ENCODE measurements around the gene C1orf21. TPM values are rescaled to one million over a fixed set of nuclear protein-coding genes. Genes with fewer than 3 reads are reported as not detected.
A peak's percentile ranks its signal among the peaks of the same experiment; 100 is the strongest.

The C1orf21 gene
- total RNA-seq, 1 experiment from 2014 or later: 28.5 TPM

DNA sequence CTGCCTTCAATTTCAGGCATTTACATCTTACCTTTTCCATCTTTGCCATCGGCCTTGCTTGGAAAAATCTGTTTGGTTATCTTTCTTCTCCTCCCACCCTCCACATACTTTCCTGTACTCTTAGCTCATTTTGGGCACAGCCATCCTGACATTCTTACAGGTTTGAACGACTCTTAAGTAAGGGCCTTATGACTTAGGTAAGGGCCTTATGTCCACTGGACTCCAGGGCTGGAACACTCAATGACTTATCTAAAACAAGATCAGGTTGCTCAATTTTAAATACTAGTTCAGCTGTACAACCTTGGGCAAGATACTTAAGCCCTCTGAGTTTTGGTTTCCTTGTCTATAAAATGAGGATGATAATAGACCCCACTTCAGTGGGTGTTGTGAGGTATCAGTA, 40.9 kb downstream of the C1orf21 start:
- ATAC-seq: no peak
- no peak overlapping the region for H3K4me3 Mint-ChIP-seq
- H3K27ac Mint-ChIP-seq: 0 out of 2 replicates have a peak overlapping the region, but pooled peaks have one; percentile 9
- H3K9me3 Mint-ChIP-seq: peaks cover 11% of the 10 kb centered on the region
- peaks cover 10% of the 10 kb centered on the region for H3K36me3 Mint-ChIP-seq
- H3K4me1 Mint-ChIP-seq: peaks cover 27% of the 10 kb centered on the region
- POLR2A ChIA-PET: interaction anchor here (0.7 to 1.0 kb wide), 2 partner anchors 39 to 41 kb away, joined by 3 read pairs; partner anchors contain the start of gene C1orf21
- CTCF ChIA-PET: interaction anchor here (1.1 to 1.5 kb wide), 3 partner anchors 9 to 236 kb away, joined by 4 to 12 read pairs (median 5); no protein-coding TSS in a partner anchor
- TF ChIP-seq CREB1 (CRISPR knock-in tag; IDR thresholded peaks at IDR 0.05) (no peak), NR2C2 (CRISPR knock-in tag; IDR thresholded peaks at IDR 0.05) (no peak), MYBL2 (CRISPR knock-in tag; IDR thresholded peaks at IDR 0.05) (no peak), CBFB (CRISPR knock-in tag; IDR thresholded peaks at IDR 0.05; ENCODE audit: low read depth) (no peak), ZNF317 (CRISPR knock-in tag; IDR thresholded peaks at IDR 0.05; ENCODE audit: borderline replicate concordance, low read depth) (no peak), TCF7 (CRISPR knock-in tag; IDR thresholded peaks at IDR 0.05; ENCODE audit: low read depth) (no peak), NR1H2 (CRISPR knock-in tag; IDR thresholded peaks at IDR 0.05) (no peak), GRHL2 (CRISPR knock-in tag; IDR thresholded peaks at IDR 0.05; ENCODE audit: insufficient replicate concordance, severe bottlenecking) (no peak), ATF1 (CRISPR knock-in tag; IDR thresholded peaks at IDR 0.05) (no peak), FOXJ3 (CRISPR knock-in tag; IDR thresholded peaks at IDR 0.05; ENCODE audit: borderline replicate concordance) (no peak), NR3C1 (CRISPR knock-in tag; conservative IDR thresholded peaks at IDR 0.05; ENCODE audit: low read depth) (no peak), TEAD4 (CRISPR knock-in tag; IDR thresholded peaks at IDR 0.05) (no peak), ZNF396 (CRISPR knock-in tag; IDR thresholded peaks at IDR 0.05; ENCODE audit: borderline replicate concordance) (no peak), NFYB (CRISPR knock-in tag; conservative IDR thresholded peaks at IDR 0.05; ENCODE audit: low read depth) (no peak), NFATC4 (CRISPR knock-in tag; IDR thresholded peaks at IDR 0.05) (no peak)
- TF ChIP-seq, protein P1, sequence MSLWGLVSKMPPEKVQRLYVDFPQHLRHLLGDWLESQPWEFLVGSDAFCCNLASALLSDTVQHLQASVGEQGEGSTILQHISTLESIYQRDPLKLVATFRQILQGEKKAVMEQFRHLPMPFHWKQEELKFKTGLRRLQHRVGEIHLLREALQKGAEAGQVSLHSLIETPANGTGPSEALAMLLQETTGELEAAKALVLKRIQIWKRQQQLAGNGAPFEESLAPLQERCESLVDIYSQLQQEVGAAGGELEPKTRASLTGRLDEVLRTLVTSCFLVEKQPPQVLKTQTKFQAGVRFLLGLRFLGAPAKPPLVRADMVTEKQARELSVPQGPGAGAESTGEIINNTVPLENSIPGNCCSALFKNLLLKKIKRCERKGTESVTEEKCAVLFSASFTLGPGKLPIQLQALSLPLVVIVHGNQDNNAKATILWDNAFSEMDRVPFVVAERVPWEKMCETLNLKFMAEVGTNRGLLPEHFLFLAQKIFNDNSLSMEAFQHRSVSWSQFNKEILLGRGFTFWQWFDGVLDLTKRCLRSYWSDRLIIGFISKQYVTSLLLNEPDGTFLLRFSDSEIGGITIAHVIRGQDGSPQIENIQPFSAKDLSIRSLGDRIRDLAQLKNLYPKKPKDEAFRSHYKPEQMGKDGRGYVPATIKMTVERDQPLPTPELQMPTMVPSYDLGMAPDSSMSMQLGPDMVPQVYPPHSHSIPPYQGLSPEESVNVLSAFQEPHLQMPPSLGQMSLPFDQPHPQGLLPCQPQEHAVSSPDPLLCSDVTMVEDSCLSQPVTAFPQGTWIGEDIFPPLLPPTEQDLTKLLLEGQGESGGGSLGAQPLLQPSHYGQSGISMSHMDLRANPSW (CRISPR knock-in tag; conservative IDR thresholded peaks at IDR 0.05; ENCODE audit: low read depth): no peak
- TF ChIP-seq, protein P2, sequence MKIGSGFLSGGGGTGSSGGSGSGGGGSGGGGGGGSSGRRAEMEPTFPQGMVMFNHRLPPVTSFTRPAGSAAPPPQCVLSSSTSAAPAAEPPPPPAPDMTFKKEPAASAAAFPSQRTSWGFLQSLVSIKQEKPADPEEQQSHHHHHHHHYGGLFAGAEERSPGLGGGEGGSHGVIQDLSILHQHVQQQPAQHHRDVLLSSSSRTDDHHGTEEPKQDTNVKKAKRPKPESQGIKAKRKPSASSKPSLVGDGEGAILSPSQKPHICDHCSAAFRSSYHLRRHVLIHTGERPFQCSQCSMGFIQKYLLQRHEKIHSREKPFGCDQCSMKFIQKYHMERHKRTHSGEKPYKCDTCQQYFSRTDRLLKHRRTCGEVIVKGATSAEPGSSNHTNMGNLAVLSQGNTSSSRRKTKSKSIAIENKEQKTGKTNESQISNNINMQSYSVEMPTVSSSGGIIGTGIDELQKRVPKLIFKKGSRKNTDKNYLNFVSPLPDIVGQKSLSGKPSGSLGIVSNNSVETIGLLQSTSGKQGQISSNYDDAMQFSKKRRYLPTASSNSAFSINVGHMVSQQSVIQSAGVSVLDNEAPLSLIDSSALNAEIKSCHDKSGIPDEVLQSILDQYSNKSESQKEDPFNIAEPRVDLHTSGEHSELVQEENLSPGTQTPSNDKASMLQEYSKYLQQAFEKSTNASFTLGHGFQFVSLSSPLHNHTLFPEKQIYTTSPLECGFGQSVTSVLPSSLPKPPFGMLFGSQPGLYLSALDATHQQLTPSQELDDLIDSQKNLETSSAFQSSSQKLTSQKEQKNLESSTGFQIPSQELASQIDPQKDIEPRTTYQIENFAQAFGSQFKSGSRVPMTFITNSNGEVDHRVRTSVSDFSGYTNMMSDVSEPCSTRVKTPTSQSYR (CRISPR knock-in tag; IDR thresholded peaks at IDR 0.05): no peak
- TF ChIP-seq, protein P3, sequence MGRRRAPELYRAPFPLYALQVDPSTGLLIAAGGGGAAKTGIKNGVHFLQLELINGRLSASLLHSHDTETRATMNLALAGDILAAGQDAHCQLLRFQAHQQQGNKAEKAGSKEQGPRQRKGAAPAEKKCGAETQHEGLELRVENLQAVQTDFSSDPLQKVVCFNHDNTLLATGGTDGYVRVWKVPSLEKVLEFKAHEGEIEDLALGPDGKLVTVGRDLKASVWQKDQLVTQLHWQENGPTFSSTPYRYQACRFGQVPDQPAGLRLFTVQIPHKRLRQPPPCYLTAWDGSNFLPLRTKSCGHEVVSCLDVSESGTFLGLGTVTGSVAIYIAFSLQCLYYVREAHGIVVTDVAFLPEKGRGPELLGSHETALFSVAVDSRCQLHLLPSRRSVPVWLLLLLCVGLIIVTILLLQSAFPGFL (CRISPR knock-in tag; IDR thresholded peaks at IDR 0.05; ENCODE audit: borderline replicate concordance): no peak
- H3K27me3 Mint-ChIP-seq (ENCODE audit: low read depth): peaks cover 3% of the 10 kb centered on the region; the same call in 1 of the 2 replicates
- no peak for DNase-seq (ENCODE audit: low spot score)

DNA sequence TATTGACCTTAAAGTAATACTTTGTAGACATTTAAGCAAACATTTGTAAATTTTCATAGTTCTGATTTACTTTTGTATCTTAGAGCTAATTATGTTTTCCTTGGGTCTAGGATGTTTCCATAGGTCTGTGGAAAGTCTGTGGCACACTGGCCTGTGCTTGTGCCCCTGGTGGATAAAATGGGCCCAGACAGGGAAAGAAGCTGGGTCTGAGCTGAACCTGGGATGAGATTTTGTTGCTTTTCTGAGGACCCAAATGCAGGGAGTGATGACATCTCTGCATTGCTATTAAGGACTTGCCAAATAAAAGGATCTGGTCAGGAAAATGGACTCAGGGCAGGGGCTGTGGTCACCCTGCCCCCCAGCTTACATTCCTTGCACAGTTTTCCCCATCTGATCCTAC, 41.8 kb downstream of the C1orf21 start:
- no peak overlapping the region for H3K27ac Mint-ChIP-seq
- no peak overlapping the region for H3K4me3 Mint-ChIP-seq
- POLR2A ChIA-PET: no interaction called here
- peaks cover 28% of the 10 kb centered on the region for H3K4me1 Mint-ChIP-seq
- H3K9me3 Mint-ChIP-seq: peaks cover 11% of the 10 kb centered on the region
- no peaks in the 10 kb centered on the region for H3K27me3 Mint-ChIP-seq (ENCODE audit: low read depth)
- CTCF ChIA-PET: interaction anchor here (0.6 to 1.5 kb wide), 7 partner anchors 10 to 323 kb away, joined by 3 to 12 read pairs (median 4); no protein-coding TSS in a partner anchor
- DNase-seq (ENCODE audit: low spot score) (no peak), ATAC-seq (peak; percentile 44)
- H3K36me3 Mint-ChIP-seq: peaks cover 10% of the 10 kb centered on the region
- TF ChIP-seq ZNF416 (CRISPR knock-in tag; IDR thresholded peaks at IDR 0.05): no peak
- TF ChIP-seq, protein P4, sequence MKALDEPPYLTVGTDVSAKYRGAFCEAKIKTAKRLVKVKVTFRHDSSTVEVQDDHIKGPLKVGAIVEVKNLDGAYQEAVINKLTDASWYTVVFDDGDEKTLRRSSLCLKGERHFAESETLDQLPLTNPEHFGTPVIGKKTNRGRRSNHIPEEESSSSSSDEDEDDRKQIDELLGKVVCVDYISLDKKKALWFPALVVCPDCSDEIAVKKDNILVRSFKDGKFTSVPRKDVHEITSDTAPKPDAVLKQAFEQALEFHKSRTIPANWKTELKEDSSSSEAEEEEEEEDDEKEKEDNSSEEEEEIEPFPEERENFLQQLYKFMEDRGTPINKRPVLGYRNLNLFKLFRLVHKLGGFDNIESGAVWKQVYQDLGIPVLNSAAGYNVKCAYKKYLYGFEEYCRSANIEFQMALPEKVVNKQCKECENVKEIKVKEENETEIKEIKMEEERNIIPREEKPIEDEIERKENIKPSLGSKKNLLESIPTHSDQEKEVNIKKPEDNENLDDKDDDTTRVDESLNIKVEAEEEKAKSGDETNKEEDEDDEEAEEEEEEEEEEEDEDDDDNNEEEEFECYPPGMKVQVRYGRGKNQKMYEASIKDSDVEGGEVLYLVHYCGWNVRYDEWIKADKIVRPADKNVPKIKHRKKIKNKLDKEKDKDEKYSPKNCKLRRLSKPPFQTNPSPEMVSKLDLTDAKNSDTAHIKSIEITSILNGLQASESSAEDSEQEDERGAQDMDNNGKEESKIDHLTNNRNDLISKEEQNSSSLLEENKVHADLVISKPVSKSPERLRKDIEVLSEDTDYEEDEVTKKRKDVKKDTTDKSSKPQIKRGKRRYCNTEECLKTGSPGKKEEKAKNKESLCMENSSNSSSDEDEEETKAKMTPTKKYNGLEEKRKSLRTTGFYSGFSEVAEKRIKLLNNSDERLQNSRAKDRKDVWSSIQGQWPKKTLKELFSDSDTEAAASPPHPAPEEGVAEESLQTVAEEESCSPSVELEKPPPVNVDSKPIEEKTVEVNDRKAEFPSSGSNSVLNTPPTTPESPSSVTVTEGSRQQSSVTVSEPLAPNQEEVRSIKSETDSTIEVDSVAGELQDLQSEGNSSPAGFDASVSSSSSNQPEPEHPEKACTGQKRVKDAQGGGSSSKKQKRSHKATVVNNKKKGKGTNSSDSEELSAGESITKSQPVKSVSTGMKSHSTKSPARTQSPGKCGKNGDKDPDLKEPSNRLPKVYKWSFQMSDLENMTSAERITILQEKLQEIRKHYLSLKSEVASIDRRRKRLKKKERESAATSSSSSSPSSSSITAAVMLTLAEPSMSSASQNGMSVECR (CRISPR knock-in tag; IDR thresholded peaks at IDR 0.05; ENCODE audit: borderline replicate concordance): no peak
- TF ChIP-seq, protein P5, sequence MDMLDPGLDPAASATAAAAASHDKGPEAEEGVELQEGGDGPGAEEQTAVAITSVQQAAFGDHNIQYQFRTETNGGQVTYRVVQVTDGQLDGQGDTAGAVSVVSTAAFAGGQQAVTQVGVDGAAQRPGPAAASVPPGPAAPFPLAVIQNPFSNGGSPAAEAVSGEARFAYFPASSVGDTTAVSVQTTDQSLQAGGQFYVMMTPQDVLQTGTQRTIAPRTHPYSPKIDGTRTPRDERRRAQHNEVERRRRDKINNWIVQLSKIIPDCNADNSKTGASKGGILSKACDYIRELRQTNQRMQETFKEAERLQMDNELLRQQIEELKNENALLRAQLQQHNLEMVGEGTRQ (CRISPR knock-in tag; IDR thresholded peaks at IDR 0.05): no peak

Data from WTC11 (cell line).